A549 (cell line): Measurements from ENCODE around the gene USP36. TPM values are rescaled to one million over a fixed set of nuclear protein-coding genes. Genes with fewer than 3 reads are reported as not detected.

ENCODE experiments used
- ATAC-seq, 2 experiments: fragments of 200-7000 bp in 1 of 2; fragments of >200 bp in 1 of 2; cut with Nextera tagmentation in 1 of 2; cut with Tn5 transposase in 1 of 2; 3 replicates each; pipeline versions ENCODE4 v1.8.0 to v1.9.1; 2018 to 2020; ENCODE audit warnings: mild to moderate bottlenecking in 1 of 2, moderate library complexity in 1 of 2
- CTCF ChIA-PET: fragments of 300-600 bp; sonication (Branson Sonifier 250); formaldehyde crosslinking; extraction: SDS; loops from one replicate; lab custom pipeline; 2021; ENCODE audit warnings: antibody characterized with exemption, inconsistent platforms; lab: Yijun Ruan, JAX
- POLR2A ChIA-PET: fragments of 350-600 bp; formaldehyde crosslinking; extraction: SDS; loops from one replicate; lab custom pipeline; 2021; ENCODE audit warnings: antibody characterized with exemption, inconsistent platforms; lab: Yijun Ruan, JAX
- DNase-seq, 2 experiments: peaks; one replicate each; pipeline versions ENCODE4 v3.0.0 to v3.0.0-alpha.2; 2011 to 2016; ENCODE audit warnings: low read depth in 1 of 2, low spot score in 1 of 2
- FAIRE-seq: peaks from 2 replicates; lab custom pipeline; 2011; peaks lifted over from hg19 to GRCh38; lab: Jason Lieb, UNC
- H3K27ac ChIP-seq, 2 experiments: fragments of >200 bp; sonication (Bioruptor Twin); formaldehyde crosslinking; 3 replicates each; pipeline ENCODE4 v1.5.1; 2016 to 2017
- H3K4me1 ChIP-seq: fragments of >200 bp; sonication (Bioruptor Twin); formaldehyde crosslinking; 3 replicates; pipeline ENCODE4 v1.6.1; 2016
- H3K4me2 ChIP-seq: fragments of >200 bp; sonication (Bioruptor Twin); formaldehyde crosslinking; 3 replicates; pipeline ENCODE4 v1.6.1; 2016
- H3K4me3 ChIP-seq: fragments of >200 bp; sonication (Bioruptor Twin); formaldehyde crosslinking; 3 replicates; pipeline ENCODE4 v1.5.1; 2016
- H3K9me3 ChIP-seq: fragments of >200 bp; sonication (Bioruptor Twin); formaldehyde crosslinking; 3 replicates; pipeline ENCODE4 v1.6.1; 2016
- BHLHE40 ChIP-seq: IDR thresholded peaks from 2 replicates; pipeline ENCODE4 v1.6.1; 2012; ENCODE audit warnings: low read depth, low read length, inconsistent platforms
- EHMT2 ChIP-seq: fragments of 200-600 bp; sonication (generic); IDR thresholded peaks from 2 replicates; pipeline ENCODE4 v1.6.1; 2016; ENCODE audit warnings: antibody characterized with exemption, low read depth, mild to moderate bottlenecking, moderate library complexity
- EP300 ChIP-seq, 2 experiments: fragments of >200 bp; sonication (Bioruptor Twin); formaldehyde crosslinking; IDR thresholded peaks; 2 replicates in 1 of 2; 3 replicates in 1 of 2; pipeline ENCODE4 v1.6.1; 2016 to 2017
- FOSB ChIP-seq: fragments of 250-450 bp; sonication (Bioruptor Pico); IDR thresholded peaks from 2 replicates; pipeline ENCODE4 v1.5.0; 2020; ENCODE audit warnings: mild to moderate bottlenecking, moderate library complexity
- GATA3 ChIP-seq: IDR thresholded peaks from 2 replicates; pipeline ENCODE4 v1.6.1; 2012; ENCODE audit warnings: borderline replicate concordance
- JUN ChIP-seq, 2 experiments: fragments of >200 bp; sonication (Bioruptor Twin); formaldehyde crosslinking; IDR thresholded peaks; 2 replicates in 1 of 2; 3 replicates in 1 of 2; pipeline ENCODE4 v1.6.1; 2016 to 2017
- JUNB ChIP-seq: fragments of >200 bp; sonication (Bioruptor Twin); formaldehyde crosslinking; IDR thresholded peaks from 2 replicates; pipeline ENCODE4 v1.6.1; 2016
- MAFK ChIP-seq: fragments of 450-650 bp; IDR thresholded peaks from 2 replicates; pipeline ENCODE4 v1.6.1; 2014; ENCODE audit not compliant: partially characterized antibody
- NR3C1 ChIP-seq: fragments of >200 bp; sonication (Bioruptor Twin); formaldehyde crosslinking; IDR thresholded peaks from 3 replicates; pipeline ENCODE4 v1.6.1; 2017
- POLR2A ChIP-seq: IDR thresholded peaks from 2 replicates; pipeline ENCODE4 v1.6.1; 2012; ENCODE audit warnings: mild to moderate bottlenecking, low read length
- RAD21 ChIP-seq, 2 experiments: fragments of >200 bp in 1 of 2; sonication (Bioruptor Twin) in 1 of 2; formaldehyde crosslinking in 1 of 2; IDR thresholded peaks in 1 of 2; conservative IDR thresholded peaks in 1 of 2; 2 replicates in 1 of 2; 3 replicates in 1 of 2; pipeline ENCODE4 v1.6.1; 2012 to 2018; ENCODE audit warnings: inconsistent platforms in 1 of 2
- RARB ChIP-seq: fragments of 250-450 bp; sonication (Bioruptor Pico); IDR thresholded peaks from 2 replicates; pipeline ENCODE4 v1.8.0; 2021; ENCODE audit warnings: mild to moderate bottlenecking, moderate library complexity
- RFX5 ChIP-seq: fragments of 450-650 bp; IDR thresholded peaks from 2 replicates; pipeline ENCODE4 v1.7.1; 2014; ENCODE audit warnings: antibody characterized with exemption, mild to moderate bottlenecking, moderate library complexity
- SREBF2 ChIP-seq: fragments of 450-650 bp; IDR thresholded peaks from 2 replicates; pipeline ENCODE4 v1.6.1; 2014; ENCODE audit warnings: mild to moderate bottlenecking, moderate library complexity
- ZFP36 ChIP-seq: fragments of 450-650 bp; IDR thresholded peaks from 2 replicates; pipeline ENCODE4 v1.6.1; 2014; ENCODE audit warnings: borderline replicate concordance; ENCODE audit not compliant: partially characterized antibody
- WGBS: methylation state at CpG from one replicate; pipeline ENCODE4 v1.1.6; 2017; ENCODE audit errors: missing lambda C conversion rate; 5-methylcytosine and 5-hydroxymethylcytosine counted together
- polyA plus RNA-seq, 4 experiments: library from polyadenylated mRNA; depleted of rRNA in 3 of 4; stranded (reverse); fragments of >200 nt; fragmentation: RNase III in 1 of 4; extraction: RNeasy Plus Mini Kit Qiagen cat#74134 plus additional on column Dnase treatment in 1 of 4; gene quantifications; 2 replicates in 3 of 4; 3 replicates in 1 of 4; pipeline ENCODE4 v1.2.3, GENCODE V29; 2011 to 2017
- TF ChIP-seq, protein P1 (sequence below): fragments of 450-650 bp; IDR thresholded peaks from 2 replicates; pipeline ENCODE4 v1.6.1; 2014; ENCODE audit warnings: antibody characterized with exemption
- TF ChIP-seq, protein P2 (sequence below): fragments of 250-450 bp; sonication (Bioruptor Pico); IDR thresholded peaks from 2 replicates; pipeline ENCODE4 v1.5.0; 2021; ENCODE audit warnings: mild to moderate bottlenecking, moderate library complexity, borderline replicate concordance
- TF ChIP-seq, protein P3 (sequence below): fragments of 200-600 bp; sonication (generic); IDR thresholded peaks from 2 replicates; pipeline ENCODE4 v1.6.1; 2016; ENCODE audit warnings: antibody characterized with exemption, mild to moderate bottlenecking, moderate library complexity
- TF ChIP-seq, protein P4 (sequence below): fragments of >200 bp; sonication (Bioruptor Twin); formaldehyde crosslinking; IDR thresholded peaks from 3 replicates; pipeline ENCODE4 v1.5.1; 2016
- TF ChIP-seq, protein P5 (sequence below): fragments of >200 bp; sonication (Bioruptor Twin); formaldehyde crosslinking; IDR thresholded peaks from 3 replicates; pipeline ENCODE4 v1.6.1; 2016
- TF ChIP-seq, protein P6 (sequence below): IDR thresholded peaks from 2 replicates; pipeline ENCODE4 v1.6.1; 2012
- TF ChIP-seq, protein P7 (sequence below): IDR thresholded peaks from 2 replicates; pipeline ENCODE4 v1.6.1; 2012; ENCODE audit warnings: low read depth, borderline replicate concordance

The USP36 gene
- polyA plus RNA-seq, 2 of the 4 experiments (the other 2 are of a cell fraction) = 41.1 to 49.0 TPM

DNA sequence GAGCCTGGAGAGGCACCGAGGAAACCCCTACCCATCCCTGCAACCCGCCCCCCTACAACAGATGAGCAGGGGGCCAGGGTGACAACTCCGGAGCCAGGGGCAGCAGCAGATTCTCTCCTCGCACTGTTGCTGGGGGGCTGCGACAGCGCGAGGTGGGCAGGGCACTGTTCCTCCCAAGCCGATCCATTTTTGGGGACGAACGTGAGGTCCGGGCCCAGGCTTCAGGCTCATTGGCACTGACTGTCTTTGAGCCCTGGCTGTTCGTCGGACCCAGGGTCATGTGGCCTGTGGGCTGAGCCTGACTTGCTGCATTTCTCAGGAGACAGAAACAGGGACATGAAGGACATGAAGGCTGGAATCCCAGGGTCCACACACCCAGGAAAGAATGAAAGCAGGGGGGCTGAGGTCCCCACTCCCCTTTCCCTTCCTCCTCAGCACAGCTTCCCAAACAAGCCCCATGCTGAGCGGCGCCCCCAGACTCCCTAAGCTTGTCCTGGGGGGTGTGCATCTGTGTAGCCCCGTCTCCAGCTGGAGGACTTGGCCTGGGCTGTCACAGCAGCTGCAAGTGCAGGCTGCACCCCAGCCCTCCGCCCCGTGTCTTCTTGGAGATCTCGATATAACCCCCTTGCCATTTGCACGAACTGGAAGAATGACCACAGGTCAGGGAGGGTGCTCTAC is 43.7 kb upstream of the USP36 start:
- H3K4me3 ChIP-seq = peak overlapping the region; percentile 14
- no peak for DNase-seq
- H3K9me3 ChIP-seq = no peaks in the 10 kb centered on the region
- TF ChIP-seq, protein P1, sequence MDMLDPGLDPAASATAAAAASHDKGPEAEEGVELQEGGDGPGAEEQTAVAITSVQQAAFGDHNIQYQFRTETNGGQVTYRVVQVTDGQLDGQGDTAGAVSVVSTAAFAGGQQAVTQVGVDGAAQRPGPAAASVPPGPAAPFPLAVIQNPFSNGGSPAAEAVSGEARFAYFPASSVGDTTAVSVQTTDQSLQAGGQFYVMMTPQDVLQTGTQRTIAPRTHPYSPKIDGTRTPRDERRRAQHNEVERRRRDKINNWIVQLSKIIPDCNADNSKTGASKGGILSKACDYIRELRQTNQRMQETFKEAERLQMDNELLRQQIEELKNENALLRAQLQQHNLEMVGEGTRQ = peak; percentile 31; the same call in 1 of the 2 replicates
- TF ChIP-seq, protein P2, sequence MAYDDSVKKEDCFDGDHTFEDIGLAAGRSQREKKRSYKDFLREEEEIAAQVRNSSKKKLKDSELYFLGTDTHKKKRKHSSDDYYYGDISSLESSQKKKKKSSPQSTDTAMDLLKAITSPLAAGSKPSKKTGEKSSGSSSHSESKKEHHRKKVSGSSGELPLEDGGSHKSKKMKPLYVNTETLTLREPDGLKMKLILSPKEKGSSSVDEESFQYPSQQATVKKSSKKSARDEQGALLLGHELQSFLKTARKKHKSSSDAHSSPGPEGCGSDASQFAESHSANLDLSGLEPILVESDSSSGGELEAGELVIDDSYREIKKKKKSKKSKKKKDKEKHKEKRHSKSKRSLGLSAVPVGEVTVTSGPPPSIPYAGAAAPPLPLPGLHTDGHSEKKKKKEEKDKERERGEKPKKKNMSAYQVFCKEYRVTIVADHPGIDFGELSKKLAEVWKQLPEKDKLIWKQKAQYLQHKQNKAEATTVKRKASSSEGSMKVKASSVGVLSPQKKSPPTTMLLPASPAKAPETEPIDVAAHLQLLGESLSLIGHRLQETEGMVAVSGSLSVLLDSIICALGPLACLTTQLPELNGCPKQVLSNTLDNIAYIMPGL (CRISPR knock-in tag) = no peak
- no peak for TF ChIP-seq BHLHE40
- H3K4me2 ChIP-seq = peak overlapping the region; percentile 84
- no peak for FAIRE-seq
- CTCF ChIA-PET = interaction anchor here (0.7 to 5.1 kb wide), 9 partner anchors 10 to 197 kb away, joined by 3 to 41 read pairs (median 4); no protein-coding TSS in a partner anchor
- H3K4me1 ChIP-seq = peaks cover 47% of the 10 kb centered on the region
- POLR2A ChIA-PET = interaction anchor here (0.9 to 1.2 kb wide), 6 partner anchors 10 to 50 kb away, joined by 3 to 5 read pairs (median 4); no protein-coding TSS in a partner anchor
- peak; percentile 3 to 8; a peak in 3 of 6 replicates for ATAC-seq
- H3K27ac ChIP-seq = peak overlapping the region; percentile 86 to 91
- 74% methylated on average over 19 of the region's 20 CpGs for WGBS

DNA sequence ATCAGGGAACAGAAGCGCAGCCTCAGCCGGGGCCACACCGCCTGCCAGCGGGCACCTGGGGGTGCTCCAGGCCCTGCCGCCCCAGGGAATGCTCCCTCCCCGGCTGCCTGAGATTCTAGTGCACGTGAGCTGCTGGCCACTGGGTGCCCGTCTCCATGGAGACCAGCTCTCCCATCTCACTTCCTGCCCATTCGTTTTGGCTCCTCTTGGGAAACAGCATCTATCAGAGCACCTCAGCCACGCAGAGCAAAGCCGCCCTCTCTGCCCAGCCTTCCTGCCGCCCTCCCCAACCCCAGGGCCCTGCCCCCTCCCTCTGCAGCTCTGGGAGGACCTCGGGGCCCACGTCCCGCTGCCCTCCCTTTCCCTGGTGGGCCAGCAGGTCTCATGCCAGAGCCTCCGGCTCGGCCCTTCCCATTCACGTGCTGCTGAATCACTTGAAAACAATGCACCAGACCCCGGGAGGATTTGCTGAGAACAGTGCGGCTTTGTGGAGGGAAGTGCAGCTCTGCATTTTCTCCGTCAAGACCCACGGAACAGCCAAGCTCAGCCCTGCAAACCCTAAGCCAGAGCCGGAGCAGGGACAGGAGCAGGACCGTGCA is 43.0 kb upstream of the USP36 start:
- Histone ChIP-seq H3K4me3 (peak overlapping the region; percentile 14), H3K9me3 (no peaks in the 10 kb centered on the region), H3K4me1 (peaks cover 47% of the 10 kb centered on the region), H3K27ac (peak overlapping the region; percentile 86 to 91), H3K4me2 (peak overlapping the region; percentile 84)
- peak; percentile 82 for FAIRE-seq
- WGBS = 4% methylated on average over 24 of the region's 24 CpGs
- peak; percentile 86 to 98 for DNase-seq
- ChIA-PET POLR2A (interaction anchor here (0.9 to 1.2 kb wide), 6 partner anchors 9 to 51 kb away, joined by 3 to 5 read pairs (median 4); no protein-coding TSS in a partner anchor), CTCF (interaction anchor here (0.7 to 5.1 kb wide), 8 partner anchors 12 to 87 kb away, joined by 3 to 41 read pairs (median 4); no protein-coding TSS in a partner anchor)
- ATAC-seq = peak; percentile 74
- TF ChIP-seq POLR2A (no peak; the same call in 1 of the 2 replicates), EP300 (IDR thresholded peaks at IDR 0.05) (peak in 1 of 2 experiments; percentile 43; a peak in 1 of 5 replicates), GATA3 (no peak), RARB (no peak), FOSB (CRISPR knock-in tag) (no peak), RFX5 (no peak), MAFK (peak; percentile 47), ZFP36 (no peak), BHLHE40 (peak; percentile 96), JUNB (peak; percentile 43; the same call in 1 of the 2 replicates), NR3C1 (no peak), EHMT2 (no peak), RAD21 (conservative IDR thresholded peaks at IDR 0.05 in 1 of 2, IDR thresholded peaks at IDR 0.05 in 1 of 2) (peak; percentile 3 to 36; a peak in 1 of 5 replicates), JUN (IDR thresholded peaks at IDR 0.05) (peak in 1 of 2 experiments; percentile 57; a peak in 2 of 5 replicates), SREBF2 (no peak)
- TF ChIP-seq, protein P3, sequence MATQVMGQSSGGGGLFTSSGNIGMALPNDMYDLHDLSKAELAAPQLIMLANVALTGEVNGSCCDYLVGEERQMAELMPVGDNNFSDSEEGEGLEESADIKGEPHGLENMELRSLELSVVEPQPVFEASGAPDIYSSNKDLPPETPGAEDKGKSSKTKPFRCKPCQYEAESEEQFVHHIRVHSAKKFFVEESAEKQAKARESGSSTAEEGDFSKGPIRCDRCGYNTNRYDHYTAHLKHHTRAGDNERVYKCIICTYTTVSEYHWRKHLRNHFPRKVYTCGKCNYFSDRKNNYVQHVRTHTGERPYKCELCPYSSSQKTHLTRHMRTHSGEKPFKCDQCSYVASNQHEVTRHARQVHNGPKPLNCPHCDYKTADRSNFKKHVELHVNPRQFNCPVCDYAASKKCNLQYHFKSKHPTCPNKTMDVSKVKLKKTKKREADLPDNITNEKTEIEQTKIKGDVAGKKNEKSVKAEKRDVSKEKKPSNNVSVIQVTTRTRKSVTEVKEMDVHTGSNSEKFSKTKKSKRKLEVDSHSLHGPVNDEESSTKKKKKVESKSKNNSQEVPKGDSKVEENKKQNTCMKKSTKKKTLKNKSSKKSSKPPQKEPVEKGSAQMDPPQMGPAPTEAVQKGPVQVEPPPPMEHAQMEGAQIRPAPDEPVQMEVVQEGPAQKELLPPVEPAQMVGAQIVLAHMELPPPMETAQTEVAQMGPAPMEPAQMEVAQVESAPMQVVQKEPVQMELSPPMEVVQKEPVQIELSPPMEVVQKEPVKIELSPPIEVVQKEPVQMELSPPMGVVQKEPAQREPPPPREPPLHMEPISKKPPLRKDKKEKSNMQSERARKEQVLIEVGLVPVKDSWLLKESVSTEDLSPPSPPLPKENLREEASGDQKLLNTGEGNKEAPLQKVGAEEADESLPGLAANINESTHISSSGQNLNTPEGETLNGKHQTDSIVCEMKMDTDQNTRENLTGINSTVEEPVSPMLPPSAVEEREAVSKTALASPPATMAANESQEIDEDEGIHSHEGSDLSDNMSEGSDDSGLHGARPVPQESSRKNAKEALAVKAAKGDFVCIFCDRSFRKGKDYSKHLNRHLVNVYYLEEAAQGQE = no peak
- TF ChIP-seq, protein P4, sequence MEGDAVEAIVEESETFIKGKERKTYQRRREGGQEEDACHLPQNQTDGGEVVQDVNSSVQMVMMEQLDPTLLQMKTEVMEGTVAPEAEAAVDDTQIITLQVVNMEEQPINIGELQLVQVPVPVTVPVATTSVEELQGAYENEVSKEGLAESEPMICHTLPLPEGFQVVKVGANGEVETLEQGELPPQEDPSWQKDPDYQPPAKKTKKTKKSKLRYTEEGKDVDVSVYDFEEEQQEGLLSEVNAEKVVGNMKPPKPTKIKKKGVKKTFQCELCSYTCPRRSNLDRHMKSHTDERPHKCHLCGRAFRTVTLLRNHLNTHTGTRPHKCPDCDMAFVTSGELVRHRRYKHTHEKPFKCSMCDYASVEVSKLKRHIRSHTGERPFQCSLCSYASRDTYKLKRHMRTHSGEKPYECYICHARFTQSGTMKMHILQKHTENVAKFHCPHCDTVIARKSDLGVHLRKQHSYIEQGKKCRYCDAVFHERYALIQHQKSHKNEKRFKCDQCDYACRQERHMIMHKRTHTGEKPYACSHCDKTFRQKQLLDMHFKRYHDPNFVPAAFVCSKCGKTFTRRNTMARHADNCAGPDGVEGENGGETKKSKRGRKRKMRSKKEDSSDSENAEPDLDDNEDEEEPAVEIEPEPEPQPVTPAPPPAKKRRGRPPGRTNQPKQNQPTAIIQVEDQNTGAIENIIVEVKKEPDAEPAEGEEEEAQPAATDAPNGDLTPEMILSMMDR = 0 out of 3 replicates have a peak, but pooled peaks have one; percentile 5
- TF ChIP-seq, protein P1 = peak; percentile 37
- TF ChIP-seq, protein P5, sequence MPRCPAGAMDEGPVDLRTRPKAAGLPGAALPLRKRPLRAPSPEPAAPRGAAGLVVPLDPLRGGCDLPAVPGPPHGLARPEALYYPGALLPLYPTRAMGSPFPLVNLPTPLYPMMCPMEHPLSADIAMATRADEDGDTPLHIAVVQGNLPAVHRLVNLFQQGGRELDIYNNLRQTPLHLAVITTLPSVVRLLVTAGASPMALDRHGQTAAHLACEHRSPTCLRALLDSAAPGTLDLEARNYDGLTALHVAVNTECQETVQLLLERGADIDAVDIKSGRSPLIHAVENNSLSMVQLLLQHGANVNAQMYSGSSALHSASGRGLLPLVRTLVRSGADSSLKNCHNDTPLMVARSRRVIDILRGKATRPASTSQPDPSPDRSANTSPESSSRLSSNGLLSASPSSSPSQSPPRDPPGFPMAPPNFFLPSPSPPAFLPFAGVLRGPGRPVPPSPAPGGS = peak; percentile 24; the same call in 1 of the 3 replicates
- TF ChIP-seq, protein P6, sequence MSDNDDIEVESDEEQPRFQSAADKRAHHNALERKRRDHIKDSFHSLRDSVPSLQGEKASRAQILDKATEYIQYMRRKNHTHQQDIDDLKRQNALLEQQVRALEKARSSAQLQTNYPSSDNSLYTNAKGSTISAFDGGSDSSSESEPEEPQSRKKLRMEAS = peak; percentile 82
- TF ChIP-seq, protein P7, sequence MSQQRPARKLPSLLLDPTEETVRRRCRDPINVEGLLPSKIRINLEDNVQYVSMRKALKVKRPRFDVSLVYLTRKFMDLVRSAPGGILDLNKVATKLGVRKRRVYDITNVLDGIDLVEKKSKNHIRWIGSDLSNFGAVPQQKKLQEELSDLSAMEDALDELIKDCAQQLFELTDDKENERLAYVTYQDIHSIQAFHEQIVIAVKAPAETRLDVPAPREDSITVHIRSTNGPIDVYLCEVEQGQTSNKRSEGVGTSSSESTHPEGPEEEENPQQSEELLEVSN = no peak
